ENCODE measurements around the gene CST8. TPM values are rescaled to one million over a fixed set of nuclear protein-coding genes. Genes with fewer than 3 reads are reported as not detected.

Gene CST8
- total and polyA plus RNA-seq, 2 of the 4 experiments (the other 2 are of a cell fraction): not detected

DNA sequence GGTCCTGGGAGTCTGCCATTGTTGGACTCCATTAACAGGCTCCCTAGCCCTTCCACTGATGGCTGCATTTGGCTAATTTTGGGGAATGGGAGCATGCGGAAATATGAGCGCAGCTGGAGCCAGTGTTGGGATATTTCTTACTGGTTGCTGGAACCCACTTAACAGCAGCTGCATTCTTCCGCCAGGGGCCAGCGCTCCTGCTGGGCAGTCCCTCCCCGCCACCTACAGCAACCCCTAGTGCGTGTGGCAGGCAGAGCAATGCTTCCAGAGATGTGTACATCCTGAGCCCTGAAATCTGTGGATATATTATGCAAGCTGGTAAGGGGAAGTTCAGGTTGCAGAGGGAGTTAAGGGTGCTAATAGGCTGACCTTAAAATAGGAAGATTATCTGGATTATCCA, 16.4 kb downstream of the CST8 start:
- no peak overlapping the region for H4K5ac ChIP-seq (ENCODE audit: low read depth, low read length)
- no peak overlapping the region for H3K27ac ChIP-seq (ENCODE audit: insufficient read depth, low read length)
- no peak overlapping the region for H3K9ac ChIP-seq (ENCODE audit: low read depth, low read length)
- H3K79me1 ChIP-seq (ENCODE audit: low read depth in 1 of 2, low read length in 2 of 2): no peaks in the 10 kb centered on the region
- no peak overlapping the region for H3K18ac ChIP-seq (ENCODE audit: low read depth, low read length)
- BruUV-seq (replicated peaks): no TSS peak
- WGBS, 2 experiments (ENCODE audit: extremely low coverage in 2 of 2, insufficient read length in 1 of 2): 83% methylated on average over 1 of the region's 6 CpGs; no CpG with 5 or more reads in 1 of the 2 experiments
- H3K27me3 ChIP-seq (ENCODE audit: control insufficient read depth, insufficient read depth, low read length): no peaks in the 10 kb centered on the region; the same call in 1 of the 2 replicates
- no peak overlapping the region for H3K4me2 ChIP-seq (ENCODE audit: low read depth, low read length)
- no peaks in the 10 kb centered on the region for H3K4me1 ChIP-seq (ENCODE audit: control insufficient read depth, insufficient read depth, low read length)
- POLR2A ChIA-PET (ENCODE audit: unreplicated experiment): no interaction called here
- no peak overlapping the region for H2BK120ac ChIP-seq (ENCODE audit: low read depth, low read length)
- no peak overlapping the region for H4K8ac ChIP-seq (ENCODE audit: low read depth in 2 of 2, low read length in 2 of 2)
- no peak overlapping the region for H3K4ac ChIP-seq (ENCODE audit: low read depth, low read length)
- no peaks in the 10 kb centered on the region for H4K20me1 ChIP-seq (ENCODE audit: insufficient read depth, low read length)
- TF ChIP-seq MAZ (IDR thresholded peaks at IDR 0.05; ENCODE audit: borderline replicate concordance, low read depth, low read length) (no peak), CEBPB (IDR thresholded peaks at IDR 0.05; ENCODE audit: low read depth, low read length) (no peak), MXI1 (IDR thresholded peaks at IDR 0.05; ENCODE audit: borderline replicate concordance, low read depth, low read length) (no peak), NFE2L2 (IDR thresholded peaks at IDR 0.05; ENCODE audit: low read depth, low read length) (no peak)
- CTCF ChIA-PET: no interaction called here
- no peak overlapping the region for H3K14ac ChIP-seq (replicated peaks; ENCODE audit: low read depth, low read length)
- no peak overlapping the region for H3K56ac ChIP-seq (ENCODE audit: extremely low read depth, insufficient read depth, low read length)
- H3K9me1 ChIP-seq (ENCODE audit: insufficient read depth, low read length): no peaks in the 10 kb centered on the region
- no peak overlapping the region for H2BK20ac ChIP-seq (ENCODE audit: low read depth, low read length)
- no peak overlapping the region for H4K91ac ChIP-seq (ENCODE audit: insufficient read depth, low read depth, low read length)
- no peak overlapping the region for H2AK5ac ChIP-seq (ENCODE audit: low read depth, low read length)
- no peaks in the 10 kb centered on the region for H3K9me3 ChIP-seq (ENCODE audit: control insufficient read depth, insufficient read depth, low read length)
- in situ Hi-C loops (cut with MboI; ENCODE audit: low sequenced_read_pairs) (no loop called here), dilution Hi-C loops (cut with HindIII; ENCODE audit: low sequenced_read_pairs, unreplicated experiment) (no loop called here), intact Hi-C loops (cut with micrococcal nuclease) (no loop called here)
- H3K36me3 ChIP-seq (ENCODE audit: control insufficient read depth, insufficient read depth, low read length): no peaks in the 10 kb centered on the region
- ATAC-seq (ENCODE audit: low read depth) (no peak), DNase-seq (no peak)
- no peak overlapping the region for H3K23ac ChIP-seq (ENCODE audit: low read depth, low read length)
- H2BK5ac ChIP-seq (ENCODE audit: low read depth, low read length, poor library complexity, severe bottlenecking): no peak overlapping the region
- H2BK15ac ChIP-seq (ENCODE audit: low read depth, low read length): no peak overlapping the region
- no peak overlapping the region for H3K4me3 ChIP-seq (ENCODE audit: insufficient read depth, low read depth, low read length)
- H2AFZ ChIP-seq (replicated peaks; ENCODE audit: low read length, poor library complexity): peak overlapping the region; percentile 56
- H2AK9ac ChIP-seq (replicated peaks; ENCODE audit: low read depth, low read length, poor library complexity): no peak overlapping the region
